GM23248 (cell line): ENCODE results near the gene PRAF2.

Source experiments
- EZH2 ChIP-seq: fragments of 200-600 bp; sonication (generic); IDR thresholded peaks from 2 replicates; pipeline ENCODE4 v1.6.1; 2018; ENCODE audit warnings: antibody characterized with exemption, mild to moderate bottlenecking; ENCODE audit not compliant: insufficient read depth, poor library complexity, severe bottlenecking
- EZH2phosphoT487 ChIP-seq: fragments of 200-600 bp; sonication (generic); IDR thresholded peaks from 2 replicates; pipeline ENCODE4 v1.6.1; 2018; ENCODE audit warnings: antibody characterized with exemption, moderate library complexity, mild to moderate bottlenecking, low read depth; ENCODE audit not compliant: insufficient read depth

GRCh38 chrX:49103637-49104036, 29.8 kb upstream of the PRAF2 start:
- no peak for TF ChIP-seq EZH2
- TF ChIP-seq EZH2phosphoT487: no peak
